Thoracic aorta (tissue), 2 donors: ENCODE results near the gene MFNG. TPM values are rescaled to one million over a fixed set of nuclear protein-coding genes. Genes with fewer than 3 reads are reported as not detected.

Experiments used
- ATAC-seq: fragments of 150-250 bp; one replicate; pipeline ENCODE4 v1.8.0; 2017; ENCODE audit warnings: low read depth; ENCODE audit not compliant: insufficient number of reproducible peaks, low FRiP score
- DNase-seq: peaks from one replicate; pipeline ENCODE4 v3.0.0-alpha.2; 2020; ENCODE audit warnings: low spot score
- H3K27ac ChIP-seq, 2 donors: fragments of 200-600 bp; sonication (generic); 1 replicate in 1 of 2; 2 replicates in 1 of 2; pipeline ENCODE4 v1.5.1; 2016; ENCODE audit warnings: mild to moderate bottlenecking in 2 of 2, moderate library complexity in 2 of 2
- H3K27me3 ChIP-seq: fragments of 200-600 bp; sonication (generic); replicated peaks from 2 replicates; pipeline ENCODE4 v1.6.0; 2016; ENCODE audit warnings: mild to moderate bottlenecking; ENCODE audit not compliant: insufficient read depth
- H3K36me3 ChIP-seq: fragments of 200-600 bp; sonication (generic); one replicate; pipeline ENCODE4 v1.5.1; 2016
- H3K4me1 ChIP-seq, 2 donors: fragments of 200-600 bp; sonication (generic); 1 replicate in 1 of 2; 2 replicates in 1 of 2; pipeline versions ENCODE4 v1.5.1 to v1.6.0; 2016; ENCODE audit warnings: low read depth in 2 of 2, mild to moderate bottlenecking in 1 of 2; ENCODE audit not compliant: control insufficient read depth in 1 of 2
- H3K4me3 ChIP-seq: fragments of 200-600 bp; sonication (generic); 2 replicates; pipeline ENCODE4 v1.5.1; 2016; ENCODE audit warnings: mild to moderate bottlenecking
- H3K9me3 ChIP-seq: fragments of 200-600 bp; sonication (generic); 2 replicates; pipeline ENCODE4 v1.5.1; 2016
- CTCF ChIP-seq: fragments of 200-600 bp; sonication (generic); IDR thresholded peaks from one replicate; pipeline ENCODE4 v1.5.1; 2019; ENCODE audit warnings: antibody characterized with exemption
- total RNA-seq, 2 donors: library from RNA; depleted of rRNA; stranded (reverse); fragments of >200 nt; gene quantifications; one replicate each; pipeline versions ENCODE4 v1.1.0 to v1.2.3, GENCODE V29; 2016

Gene MFNG
- total RNA-seq, 2 donors from 2014 or later: 18.1 to 25.5 TPM

DNA sequence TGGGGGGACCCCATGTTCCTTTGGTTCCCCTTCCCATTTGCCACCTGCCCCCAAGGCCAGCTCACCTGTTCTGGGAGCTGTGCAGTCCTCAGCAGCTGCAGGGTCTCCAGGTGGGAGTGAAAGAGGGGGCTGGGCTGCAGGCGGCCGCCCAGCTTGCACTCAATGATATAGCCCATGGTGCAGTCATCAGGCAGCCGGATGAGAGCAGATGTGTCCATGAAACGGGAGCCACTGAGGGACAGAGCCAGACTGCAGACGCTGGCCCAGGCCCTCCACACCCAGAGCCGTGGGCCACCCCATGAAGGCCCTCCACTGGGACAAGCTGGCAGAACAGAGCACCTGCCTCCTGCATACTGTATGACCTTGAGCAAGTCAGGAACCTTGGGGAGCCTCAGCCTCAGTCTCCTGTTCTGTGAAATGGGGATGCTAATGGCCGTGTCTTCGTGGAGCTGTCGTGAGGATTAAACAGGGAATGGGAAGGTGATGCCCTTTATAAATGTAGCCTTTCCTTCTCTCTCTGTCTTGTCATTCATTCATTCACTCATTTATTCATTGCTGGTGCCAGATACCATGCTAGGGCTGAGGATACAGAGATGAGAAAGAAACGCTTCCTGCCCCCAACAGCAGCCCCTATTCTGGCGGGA lies 11.6 kb downstream of the MFNG start:
- Histone ChIP-seq H3K27me3 (peaks cover 4% of the 10 kb centered on the region), H3K4me3 (no peak overlapping the region), H3K4me1 (no peaks in the 10 kb centered on the region), H3K27ac (no peak overlapping the region), H3K9me3 (no peaks in the 10 kb centered on the region), H3K36me3 (no peaks in the 10 kb centered on the region)
- no peak for ATAC-seq
- DNase-seq: no peak
- no peak for TF ChIP-seq CTCF

- no peaks in the 10 kb centered on the region for H3K36me3 ChIP-seq
- no peaks in the 10 kb centered on the region for H3K9me3 ChIP-seq
- no peak overlapping the region for H3K27ac ChIP-seq
- no peak for TF ChIP-seq CTCF
- H3K27me3 ChIP-seq: peaks cover 4% of the 10 kb centered on the region
- no peaks in the 10 kb centered on the region for H3K4me1 ChIP-seq
- DNase-seq: no peak
- no peak overlapping the region for H3K4me3 ChIP-seq
- no peak for ATAC-seq
Measured at GRCh38 chr22:37473437-37473946, 12.7 kb downstream of the MFNG start.

- Histone ChIP-seq H3K27me3 (no peaks in the 10 kb centered on the region), H3K27ac (no peak overlapping the region), H3K4me3 (no peak overlapping the region), H3K36me3 (no peaks in the 10 kb centered on the region), H3K4me1 (no peaks in the 10 kb centered on the region), H3K9me3 (no peaks in the 10 kb centered on the region)
- DNase-seq (no peak), ATAC-seq (no peak)
- TF ChIP-seq CTCF: no peak
Measured at GRCh38 chr22:37472418-37473006, 13.7 kb downstream of the MFNG start.

- no peak overlapping the region for H3K27ac ChIP-seq
- H3K27me3 ChIP-seq: no peaks in the 10 kb centered on the region
- ATAC-seq: no peak
Measured at GRCh38 chr22:37471727-37472417, 14.3 kb downstream of the MFNG start.

More at GRCh38 chr22:37471727-37472417, 14.3 kb downstream of the MFNG start:
- no peak for TF ChIP-seq CTCF
- Histone ChIP-seq H3K9me3 (no peaks in the 10 kb centered on the region), H3K4me1 (no peaks in the 10 kb centered on the region), H3K36me3 (no peaks in the 10 kb centered on the region), H3K4me3 (no peak overlapping the region)
- no peak for DNase-seq
